T-helper 22 cell (primary cell): ENCODE results near the gene STX18.
"Not testable (repeated sequence)": the region's sequence is repeated elsewhere in the genome, so short reads cannot be mapped to it uniquely, and the experiment has no call there.

Experiments
- DNase-seq: peaks from one replicate; pipeline ENCODE4 v3.0.0-alpha.2; 2020; ENCODE audit warnings: low read depth

STX18 gene

DNA sequence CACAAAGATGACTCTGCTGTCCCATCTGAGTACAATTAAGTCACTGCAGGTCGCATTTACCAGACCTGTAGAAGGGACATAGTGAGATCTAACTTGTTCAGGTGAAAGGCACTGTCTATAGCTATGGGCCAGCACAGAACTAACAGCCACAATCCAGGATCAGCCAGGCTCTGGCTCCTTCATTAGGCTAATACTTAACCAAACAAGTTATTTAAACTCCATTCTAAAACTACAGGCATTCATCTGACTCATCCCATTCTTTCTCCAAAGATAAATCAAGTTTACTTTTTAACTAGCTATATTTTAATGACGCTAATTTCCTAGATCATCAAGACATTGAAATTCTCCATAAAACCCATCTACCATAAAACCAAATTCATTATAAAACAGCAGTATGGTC, 62.5 kb downstream of the STX18 start:
- DNase-seq, result no peak

DNA sequence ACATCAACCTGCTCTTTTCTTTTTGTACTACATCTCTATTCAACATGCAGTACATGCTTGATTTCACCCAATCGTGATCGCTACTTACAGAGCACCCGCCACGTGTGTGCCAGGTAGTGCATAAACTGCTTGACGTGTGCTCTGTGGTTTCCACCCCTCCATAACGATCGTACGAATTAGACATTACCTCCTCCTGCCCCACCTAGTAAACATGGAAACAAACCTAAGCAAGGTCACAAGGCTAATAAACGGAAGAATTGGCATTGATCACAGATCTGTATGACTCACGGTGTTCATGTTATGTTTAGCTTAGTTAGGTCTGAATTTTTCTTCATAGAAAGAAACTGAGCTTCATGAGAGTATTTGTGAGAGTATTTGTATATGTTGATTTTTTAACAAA, 64.1 kb downstream of the STX18 start:
- no peak for DNase-seq

DNA sequence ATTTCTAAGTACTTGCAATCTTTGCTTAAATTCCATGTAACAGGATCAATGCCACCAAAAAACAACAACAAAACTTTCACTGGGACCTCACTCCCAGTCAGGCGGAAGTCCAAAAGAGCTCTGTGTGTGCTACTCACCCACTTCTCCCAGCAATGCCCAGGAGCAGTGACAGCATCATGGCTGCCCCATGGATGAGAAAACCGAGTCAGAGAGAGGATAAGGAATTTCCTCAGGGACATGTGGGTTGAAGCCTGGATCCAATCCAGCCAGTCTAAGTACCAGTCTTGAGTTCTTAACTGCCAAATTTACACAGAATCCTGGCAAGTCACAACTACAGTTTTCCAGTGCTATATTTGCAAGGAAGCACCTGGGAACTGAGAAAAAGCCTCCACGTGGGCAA, 64.5 kb downstream of the STX18 start:
- DNase-seq, result no peak

DNA sequence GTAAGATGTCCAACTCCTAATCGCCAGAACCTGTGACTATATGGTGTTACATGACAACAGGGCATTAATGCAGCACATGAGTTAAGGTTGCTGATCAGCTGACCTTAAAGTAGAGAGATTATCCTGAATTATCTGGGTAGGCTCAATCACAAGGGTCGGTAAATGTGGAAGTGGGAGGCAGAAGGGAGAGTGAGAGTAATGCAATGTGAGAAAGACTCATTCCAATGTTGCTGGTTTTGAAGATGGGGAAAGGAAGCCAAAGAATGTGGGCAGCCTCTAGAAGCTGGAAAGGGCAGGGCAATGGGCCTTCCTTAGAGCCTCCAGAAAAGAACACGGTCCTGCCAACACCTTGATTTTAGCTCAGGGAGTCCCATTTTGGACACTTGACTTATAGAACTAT, 67.4 kb downstream of the STX18 start:
- no peak for DNase-seq

DNA sequence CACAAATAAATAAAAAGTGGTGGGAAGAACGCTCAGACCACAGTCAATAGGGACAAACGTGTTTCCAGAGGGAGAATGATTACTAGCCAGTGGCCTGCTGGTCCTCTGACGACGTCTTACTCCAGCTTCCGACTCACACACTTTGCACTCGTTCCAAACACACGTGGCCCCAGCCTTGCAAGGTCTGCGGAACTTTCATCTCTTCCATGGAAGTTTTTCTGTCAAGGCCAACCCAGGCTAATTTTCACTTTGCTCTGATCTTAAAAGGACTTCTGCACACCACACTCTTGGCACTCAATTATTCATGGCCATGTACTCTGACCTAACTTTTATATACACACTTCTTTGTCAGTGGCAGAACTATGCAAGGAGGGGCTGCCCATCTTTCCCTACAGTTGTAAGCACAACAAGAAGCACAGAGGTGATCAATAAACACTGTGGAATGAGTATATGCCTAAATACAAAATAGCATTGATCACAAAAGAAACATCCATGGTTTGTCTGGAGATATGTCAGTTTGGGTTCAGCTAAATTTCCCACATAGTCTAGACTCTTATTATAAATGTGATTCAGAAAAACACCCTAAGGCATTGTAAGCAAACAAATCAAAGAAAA, 69.4 kb downstream of the STX18 start:
- DNase-seq, result no peak

DNA sequence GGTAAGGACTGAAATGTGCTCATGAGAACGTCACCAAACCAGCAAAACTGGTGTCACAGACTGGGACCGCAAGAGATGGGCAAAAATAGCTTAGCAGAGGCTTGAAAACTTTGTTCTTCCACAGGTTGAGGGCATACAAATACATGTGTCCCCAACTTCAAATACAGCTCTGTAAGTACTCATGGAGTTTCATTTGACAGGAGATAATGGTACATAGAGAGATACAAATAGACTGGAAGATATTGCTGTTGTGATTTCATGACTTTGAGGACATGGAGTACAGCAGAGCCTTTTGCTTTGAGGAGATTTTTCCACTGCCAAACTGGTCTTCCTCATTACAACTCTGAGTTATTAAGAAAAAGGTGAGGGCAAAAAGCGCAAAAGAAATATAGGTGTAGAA, 70.7 kb downstream of the STX18 start:
- DNase-seq, result no peak

DNA sequence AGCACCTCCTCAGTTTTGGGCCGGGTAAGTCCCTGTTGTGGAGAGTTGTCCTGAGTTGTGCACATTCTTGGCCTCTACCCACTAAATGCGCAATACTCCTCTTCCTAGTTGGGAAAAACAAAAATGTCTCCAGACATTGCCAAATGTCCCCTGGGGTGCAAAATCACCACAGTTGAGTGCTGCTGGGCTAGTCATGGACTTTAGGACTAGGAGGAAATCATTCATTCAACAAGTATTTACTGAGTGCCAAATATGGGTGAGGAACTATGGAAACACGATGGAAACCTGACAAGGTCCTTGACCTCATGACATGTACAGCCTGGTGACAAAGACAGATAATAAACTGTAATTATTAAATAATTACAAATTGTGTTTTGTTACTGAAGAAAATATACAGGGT, 71.6 kb downstream of the STX18 start:
- DNase-seq, result no peak

DNA sequence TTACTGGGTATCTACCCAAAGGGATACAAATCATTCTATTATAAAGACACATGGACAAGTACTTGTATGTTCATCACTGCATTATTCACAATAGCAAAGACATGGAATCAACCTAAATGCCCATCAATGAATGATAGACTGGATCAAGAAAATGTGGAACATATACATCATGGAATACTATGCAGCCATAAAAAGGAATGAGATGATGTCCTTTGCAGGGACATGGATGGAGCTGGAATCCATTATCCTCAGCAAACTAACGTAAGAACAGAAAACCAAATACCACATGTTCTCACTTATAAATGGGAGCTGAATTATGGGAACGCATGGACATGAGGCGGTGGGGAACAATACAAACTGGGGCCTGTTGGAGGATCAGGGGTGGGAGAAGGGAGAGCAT, 76.6 kb downstream of the STX18 start:
- DNase-seq, result not testable (repeated sequence)

DNA sequence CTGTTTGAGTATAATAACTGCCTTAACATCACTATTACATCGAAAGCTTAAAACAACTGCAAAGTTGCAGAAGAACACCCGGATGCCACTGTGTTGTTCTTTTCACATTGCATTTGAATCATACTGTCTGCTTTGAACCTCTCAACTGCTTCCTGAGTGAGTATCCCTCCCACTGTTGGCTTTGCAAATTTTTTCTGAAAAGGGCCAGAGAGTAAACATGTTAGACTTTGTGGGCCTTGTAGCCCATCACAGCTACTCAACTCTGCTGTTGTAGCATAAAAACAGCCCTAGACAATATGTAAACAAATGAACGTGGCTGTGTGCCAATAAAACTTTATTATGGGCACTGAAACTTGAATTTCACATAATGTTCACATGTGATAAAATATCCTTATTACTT, 78.9 kb downstream of the STX18 start:
- no peak for DNase-seq

DNA sequence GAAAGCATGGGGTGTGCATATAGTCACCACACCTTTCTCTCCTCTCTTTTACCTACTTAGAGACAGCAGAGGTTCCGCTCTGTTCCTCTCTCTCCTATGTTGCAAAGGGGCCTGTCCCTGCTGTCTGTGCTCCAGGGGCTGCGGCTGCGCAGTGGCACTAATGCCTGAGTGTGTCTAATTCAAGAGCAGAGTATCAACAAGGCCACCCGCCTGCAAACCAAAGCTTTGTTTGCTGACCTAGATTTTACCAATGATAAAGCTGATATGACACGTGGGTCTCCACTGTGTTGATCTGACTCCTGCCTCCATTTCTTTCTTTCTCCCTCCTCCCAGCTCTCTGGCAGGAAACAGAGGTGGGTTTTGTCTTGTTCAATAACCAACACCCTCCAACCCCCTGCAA, 80.0 kb downstream of the STX18 start:
- DNase-seq, result peak; percentile 63

DNA sequence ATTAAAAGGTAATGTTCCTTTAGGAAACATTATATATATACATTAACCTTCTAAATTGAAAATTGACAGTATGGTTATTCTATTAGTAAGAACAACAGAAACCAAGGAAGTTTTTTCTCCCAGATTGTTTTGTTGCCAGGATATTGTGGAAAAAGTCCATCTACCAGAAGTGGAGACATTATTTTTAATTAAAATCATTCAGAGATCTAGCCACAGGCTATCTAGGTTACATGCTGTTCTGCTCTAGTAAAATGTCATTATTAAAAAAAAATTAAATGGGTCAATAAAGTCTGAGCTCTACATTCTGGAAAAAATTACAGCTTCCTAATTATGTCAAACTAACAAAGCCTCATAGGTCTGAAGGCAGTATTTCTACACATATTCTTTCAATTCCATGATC, 80.7 kb downstream of the STX18 start:
- no peak for DNase-seq

DNA sequence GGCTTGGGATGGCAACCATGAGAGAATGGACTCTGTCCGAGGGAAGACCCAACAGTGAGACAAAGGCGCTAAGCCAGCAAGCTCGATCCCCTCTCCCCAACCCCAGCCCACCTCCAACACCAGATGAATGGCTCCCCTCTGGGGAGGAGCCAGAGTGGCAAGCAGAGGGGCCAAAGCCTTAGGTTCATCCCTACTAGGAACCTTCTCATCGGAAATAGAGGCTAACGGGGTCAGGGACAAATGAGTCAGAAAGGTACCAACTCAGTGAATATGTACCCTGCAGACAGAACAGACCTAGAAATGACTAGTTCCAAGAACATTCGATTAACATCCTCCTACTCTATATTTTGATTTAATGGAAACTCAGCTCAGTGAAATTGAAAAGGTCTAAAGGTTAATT, 81.1 kb downstream of the STX18 start:
- DNase-seq, result no peak

DNA sequence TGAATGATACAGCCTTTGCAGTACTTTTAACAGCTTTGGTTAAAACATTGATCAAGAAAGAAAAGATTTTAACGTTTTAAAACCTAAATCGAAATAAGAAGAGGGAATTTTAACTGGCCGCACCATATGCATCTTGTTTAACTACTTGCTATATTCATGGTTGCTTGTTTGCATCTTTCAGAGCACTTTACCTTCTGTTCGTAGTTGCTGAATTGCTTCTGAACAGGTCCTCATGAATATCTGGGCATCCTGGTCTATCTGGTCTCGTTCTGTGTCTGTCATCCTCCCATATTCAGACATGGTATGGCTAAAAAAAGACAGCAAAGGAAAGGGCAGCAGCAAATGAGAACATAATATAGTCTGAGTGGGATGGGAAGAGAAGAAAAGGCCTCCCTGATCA, 82.7 kb downstream of the STX18 start:
- no peak for DNase-seq

DNA sequence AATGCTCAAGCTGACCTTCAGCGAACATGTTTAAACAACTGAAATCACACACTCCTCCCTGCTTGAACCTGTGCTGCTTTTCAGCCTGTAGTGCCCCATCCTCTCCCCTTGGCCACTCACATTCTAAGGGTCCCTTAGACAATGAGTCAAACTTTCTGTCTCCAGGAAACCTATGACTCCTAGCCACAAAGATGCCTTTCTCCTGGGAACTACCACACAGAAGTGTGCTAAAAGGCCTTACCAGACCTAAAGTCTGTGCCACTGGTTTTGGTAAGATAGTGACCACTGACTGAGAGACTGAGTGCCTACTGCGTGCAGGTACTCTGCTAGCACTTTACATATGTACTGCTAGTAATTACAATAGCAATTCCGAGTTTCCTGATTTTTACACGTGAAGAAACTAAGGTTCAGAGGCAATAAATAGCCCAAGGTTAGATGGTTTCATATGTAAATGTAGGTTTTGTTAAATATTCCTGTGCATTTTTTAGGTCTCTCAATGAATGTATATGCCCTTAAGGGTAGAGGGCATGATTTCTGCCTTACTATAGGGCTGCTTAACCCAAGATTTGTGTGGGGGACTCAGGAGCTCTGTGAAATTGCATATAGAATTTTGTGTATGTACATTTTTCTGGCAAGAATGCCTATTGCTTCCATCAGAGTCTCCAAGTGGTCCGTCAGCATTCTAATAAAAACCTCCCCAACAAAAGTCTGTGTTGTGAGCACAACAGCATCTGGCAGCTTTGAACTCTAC, 83.9 kb downstream of the STX18 start:
- no peak for DNase-seq

DNA sequence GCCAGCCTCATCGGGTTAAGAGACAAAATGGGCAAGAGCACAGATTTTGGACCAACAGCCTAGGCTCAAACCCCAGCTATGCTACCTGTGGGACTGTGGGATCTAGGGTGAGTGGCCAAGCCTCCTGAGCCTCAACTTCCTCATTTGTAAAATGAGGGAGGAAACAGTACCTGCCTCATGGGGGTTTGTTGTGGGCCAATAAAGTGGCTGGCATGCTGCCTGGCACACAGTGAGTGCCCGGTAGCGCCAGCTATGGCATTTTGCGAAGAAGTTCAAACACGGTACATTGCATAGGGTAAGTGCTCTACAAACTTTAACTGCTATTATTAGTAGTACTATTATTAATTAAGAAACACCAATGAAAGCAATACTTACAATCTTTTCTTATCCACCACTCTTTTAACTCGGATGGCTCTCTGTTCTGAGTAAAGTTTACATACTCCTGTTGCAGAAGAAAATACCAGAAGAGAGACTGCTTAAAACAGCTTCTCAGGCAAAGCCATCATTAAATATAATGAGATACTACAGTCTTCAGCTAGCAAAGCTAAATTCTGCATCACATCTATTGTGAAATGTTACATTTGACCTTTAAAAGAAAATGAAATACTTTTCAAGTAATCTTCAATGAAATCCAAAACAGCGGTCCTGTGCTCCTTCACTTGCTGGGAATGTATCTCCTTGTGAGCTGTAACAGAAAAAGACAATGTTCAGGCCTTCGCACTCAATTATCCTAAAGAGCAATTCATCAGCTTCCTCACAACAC, 84.9 kb downstream of the STX18 start:
- no peak for DNase-seq

DNA sequence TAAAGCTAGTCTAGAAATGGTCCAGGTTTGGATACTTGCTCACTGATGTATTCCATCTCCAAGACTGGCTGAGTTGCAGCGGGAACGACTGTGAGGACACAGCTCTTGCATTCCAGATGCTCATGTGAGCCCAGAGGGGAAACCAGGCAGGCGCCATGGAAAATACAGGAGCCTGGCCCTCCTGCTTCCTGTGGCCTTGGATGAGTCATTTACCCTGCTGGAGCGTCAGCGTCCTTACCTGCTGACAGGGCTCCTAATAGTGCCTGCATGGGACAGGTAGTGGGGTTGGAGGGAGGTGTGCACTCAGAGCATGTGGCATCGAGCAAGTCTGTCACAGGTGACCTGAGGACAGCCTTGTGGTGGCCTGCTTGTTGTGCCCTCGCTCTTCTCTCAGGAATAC, 85.5 kb downstream of the STX18 start:
- no peak for DNase-seq

DNA sequence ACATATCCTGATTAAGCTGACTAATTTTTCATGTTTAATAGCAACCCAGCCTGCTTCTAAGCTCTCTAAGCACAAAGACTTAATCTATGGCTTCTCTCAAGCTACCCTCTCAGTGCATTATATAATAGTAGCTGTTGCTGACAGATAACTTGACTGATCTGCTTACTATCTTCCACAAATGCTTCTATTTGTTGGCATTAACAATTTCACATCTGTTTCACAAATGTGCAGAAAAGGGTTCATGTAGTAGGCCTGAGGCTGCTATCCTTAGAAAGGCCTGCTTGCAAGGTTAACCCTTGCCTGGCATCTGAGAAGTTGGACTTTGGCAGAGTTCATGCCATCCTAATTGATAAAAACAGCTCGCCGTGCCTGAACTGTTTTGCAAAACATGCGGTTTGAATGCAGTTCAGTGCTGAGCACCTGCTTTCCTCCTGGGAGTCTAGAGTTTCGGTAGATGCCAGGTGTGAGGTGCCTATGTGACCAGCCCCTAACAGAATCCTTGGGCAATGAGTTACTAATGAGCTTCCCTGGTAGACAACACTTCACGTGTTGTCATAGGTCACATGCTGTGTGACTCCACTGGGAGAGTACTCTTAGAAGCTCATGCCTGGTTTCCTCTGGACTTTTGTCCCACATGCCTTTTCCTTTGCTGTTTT, 86.5 kb downstream of the STX18 start:
- DNase-seq, result no peak

DNA sequence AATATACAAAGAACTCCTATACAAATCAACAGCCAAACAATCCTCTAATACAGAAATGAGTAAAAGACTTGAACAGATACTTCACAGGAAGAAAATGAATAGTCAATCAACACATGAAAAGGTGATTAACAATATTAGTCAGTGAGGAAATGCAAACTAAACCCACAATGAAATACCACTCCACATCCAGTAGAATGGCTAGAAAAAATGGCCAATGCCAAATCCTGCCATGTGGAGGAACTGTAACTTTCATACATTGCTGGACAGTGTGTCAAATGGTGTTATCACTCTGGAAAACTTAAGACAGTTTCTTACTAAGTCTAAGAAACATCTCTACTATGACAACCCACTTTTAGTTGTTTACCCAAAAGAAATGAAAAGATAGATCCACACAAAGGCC, 95.4 kb downstream of the STX18 start:
- DNase-seq, result no peak

DNA sequence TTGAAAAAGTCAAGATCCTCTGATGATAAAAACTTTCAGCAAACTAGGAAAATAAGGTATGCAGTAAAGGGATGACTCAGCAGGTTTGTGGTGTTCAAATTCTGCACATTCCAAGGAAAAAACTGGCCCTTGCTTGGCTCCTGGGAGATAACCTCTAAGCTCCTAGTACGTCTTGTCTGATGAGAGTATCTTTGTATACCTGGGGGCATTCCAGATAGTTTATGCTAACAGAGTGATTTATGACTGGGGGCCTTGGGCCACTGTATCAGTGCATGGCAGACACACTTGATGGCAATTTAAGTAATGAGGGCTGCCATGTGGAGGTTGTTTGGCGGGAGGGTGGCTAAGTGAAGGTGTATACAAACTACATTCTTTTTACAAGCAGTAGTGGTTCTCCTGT, 98.0 kb downstream of the STX18 start:
- no peak for DNase-seq

DNA sequence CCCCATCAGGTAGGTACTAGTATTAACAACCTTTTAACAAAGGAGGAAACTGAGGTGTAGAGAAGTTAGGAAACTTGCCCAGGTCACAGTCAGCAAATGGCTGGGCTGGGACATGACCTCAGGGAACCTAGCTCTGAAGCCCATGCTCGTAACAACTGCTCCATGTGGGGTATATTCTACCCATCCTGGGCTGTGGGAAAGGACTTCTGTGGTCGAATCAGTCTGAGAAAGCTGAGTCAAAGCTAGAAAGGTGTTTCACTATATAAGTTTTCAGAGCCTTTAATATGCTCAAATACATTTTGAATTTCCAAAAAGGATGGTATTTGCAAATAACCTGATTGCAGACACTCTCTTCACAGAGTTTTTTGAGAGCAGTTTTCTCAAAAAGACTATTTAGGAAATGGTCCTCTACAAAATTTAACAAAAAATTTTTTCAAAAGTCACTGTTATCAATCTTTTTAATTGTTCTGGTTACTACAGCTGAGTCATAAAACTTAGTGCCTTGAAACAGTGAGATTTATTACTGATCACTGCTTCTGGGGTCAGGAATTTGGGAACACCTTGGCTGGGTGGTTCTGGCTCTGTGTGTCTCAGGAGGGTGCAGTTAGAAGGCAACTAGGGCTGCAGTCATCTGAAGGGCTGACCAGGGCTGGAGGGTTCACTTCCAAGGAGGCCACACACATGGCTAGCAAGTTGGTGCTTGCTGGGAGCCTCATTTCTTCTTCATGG, 101.4 kb downstream of the STX18 start:
- no peak for DNase-seq

DNA sequence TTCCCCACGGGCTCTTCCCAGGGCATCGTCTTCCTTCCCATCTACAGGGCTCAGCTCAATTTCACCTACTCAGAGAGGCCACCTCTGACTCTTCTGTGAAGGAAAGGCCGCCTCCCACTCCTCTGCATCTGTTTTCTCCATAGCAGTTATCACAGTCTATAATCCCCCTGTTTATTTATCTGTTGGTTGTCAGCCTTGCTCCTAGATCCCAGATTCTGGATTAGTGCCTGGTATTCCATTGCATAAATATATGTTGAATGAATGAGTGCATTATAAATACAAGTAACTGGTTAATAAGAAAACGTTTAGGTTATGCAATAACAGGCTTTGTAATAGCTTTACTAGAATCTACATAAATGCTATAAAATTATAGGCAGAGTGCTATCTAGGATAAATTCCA, 102.1 kb downstream of the STX18 start:
- no peak for DNase-seq

DNA sequence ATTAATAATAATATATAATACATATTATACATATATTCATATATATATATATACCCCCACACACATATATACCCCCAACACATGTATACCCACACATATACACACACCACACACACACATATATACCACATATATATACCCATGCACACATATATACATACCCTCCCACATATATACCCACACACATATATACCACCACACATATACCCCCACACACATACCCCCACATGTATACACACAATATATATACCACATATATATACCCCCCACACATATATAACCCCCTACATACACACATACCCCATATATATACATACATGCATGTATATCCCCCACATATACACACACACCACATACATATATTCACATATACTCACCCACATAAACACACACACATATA, 103.0 kb downstream of the STX18 start:
- DNase-seq, result no peak
